PFSK-1 (cell line): ENCODE data around the gene IGFBP6.

Experiments used
- FOXP2 ChIP-seq: optimal IDR thresholded peaks from 2 replicates; pipeline ENCODE3; 2011; ENCODE audit warnings: borderline replicate concordance, control low read depth, inconsistent platforms; ENCODE audit not compliant: insufficient read depth; ENCODE audit errors: extremely low read length, extremely low read depth
- POLR2AphosphoS5 ChIP-seq: IDR thresholded peaks from 2 replicates; pipeline ENCODE4 v1.6.1; 2012; ENCODE audit warnings: low read depth, mild to moderate bottlenecking, control low read depth, low read length, moderate library complexity
- REST ChIP-seq, 2 experiments: IDR thresholded peaks; 2 replicates each; pipeline versions ENCODE4 v1.6.1 to v1.8.0; 2011 to 2012; ENCODE audit warnings: low read depth in 2 of 2, low read length in 2 of 2, control low read depth in 1 of 2, inconsistent platforms in 1 of 2, mild to moderate bottlenecking in 1 of 2, moderate library complexity in 1 of 2; ENCODE audit not compliant: insufficient read depth in 1 of 2
- SIN3A ChIP-seq: IDR thresholded peaks from 2 replicates; pipeline ENCODE4 v1.6.1; 2012; ENCODE audit warnings: mild to moderate bottlenecking, low read length, moderate library complexity, borderline replicate concordance; ENCODE audit not compliant: insufficient read depth
- TAF1 ChIP-seq: IDR thresholded peaks from 2 replicates; pipeline ENCODE4 v1.6.1; 2012; ENCODE audit warnings: low read length, control low read depth, borderline replicate concordance; ENCODE audit not compliant: insufficient read depth

Gene IGFBP6

GRCh38 chr12:53100466-53101151 lies 3.1 kb downstream of the IGFBP6 start:
- TF ChIP-seq TAF1 (no peak), FOXP2 (no peak), POLR2AphosphoS5 (no peak), REST (IDR thresholded peaks at IDR 0.05; ENCODE audit: insufficient read depth in 1 of 2, low read depth in 2 of 2, low read length in 2 of 2) (no peak), SIN3A (no peak)

- TF ChIP-seq TAF1 (no peak), SIN3A (no peak), FOXP2 (no peak), POLR2AphosphoS5 (no peak), REST (IDR thresholded peaks at IDR 0.05; ENCODE audit: insufficient read depth in 1 of 2, low read depth in 2 of 2, low read length in 2 of 2) (no peak)
Observed at GRCh38 chr12:53101266-53101665, 3.8 kb downstream of the IGFBP6 start.

- TF ChIP-seq TAF1 (no peak), FOXP2 (no peak), SIN3A (no peak), POLR2AphosphoS5 (no peak), REST (IDR thresholded peaks at IDR 0.05; ENCODE audit: insufficient read depth in 1 of 2, low read depth in 2 of 2, low read length in 2 of 2) (no peak)
Observed at GRCh38 chr12:53101931-53102781, 4.7 kb downstream of the IGFBP6 start.

GRCh38 chr12:53102883-53103807 lies 5.7 kb downstream of the IGFBP6 start, which contains the start of gene SOAT2:
Gene SOAT2 (plus strand): TSS chr12:53103486. CDS start chr12:53103578, 92 bp downstream.
- TF ChIP-seq POLR2AphosphoS5 (no peak), REST (IDR thresholded peaks at IDR 0.05; ENCODE audit: insufficient read depth in 1 of 2, low read depth in 2 of 2, low read length in 2 of 2) (no peak), FOXP2 (no peak), SIN3A (no peak), TAF1 (no peak)
